CD14-positive monocyte (primary cell): Measurements from ENCODE around the gene DDO. TPM values are rescaled to one million over a fixed set of nuclear protein-coding genes. Genes with fewer than 3 reads are reported as not detected.

Source experiments
- DNase-seq, 3 donors: peaks; one replicate each; pipeline ENCODE4 v3.0.0-alpha.2; 2011 to 2022
- H2AFZ ChIP-seq: 2 replicates; pipeline ENCODE4 v1.6.0; 2012; ENCODE audit warnings: mild to moderate bottlenecking, low read depth, low read length, inconsistent platforms; ENCODE audit not compliant: insufficient read depth, poor library complexity, severe bottlenecking
- H3K27ac ChIP-seq, 2 donors: 1 replicate in 1 of 2; 2 replicates in 1 of 2; pipeline ENCODE4 v1.5.1; 2012 to 2013; ENCODE audit warnings: low read length in 2 of 2, control low read depth in 1 of 2, inconsistent platforms in 1 of 2, low read depth in 1 of 2, mild to moderate bottlenecking in 1 of 2
- H3K27me3 ChIP-seq, 2 donors: one replicate each; pipeline versions ENCODE4 v1.6.0 to v1.6.1; 2011 to 2013; ENCODE audit warnings: low read length in 2 of 2; ENCODE audit not compliant: control insufficient read depth in 2 of 2, insufficient read depth in 2 of 2
- H3K36me3 ChIP-seq, 2 donors: replicated peaks in 1 of 2; 1 replicate in 1 of 2; 2 replicates in 1 of 2; pipeline versions ENCODE4 v1.5.1 to v1.6.1; 2012 to 2013; ENCODE audit warnings: low read length in 2 of 2, control low read depth in 1 of 2, inconsistent platforms in 1 of 2, mild to moderate bottlenecking in 1 of 2; ENCODE audit not compliant: insufficient read depth in 2 of 2, control insufficient read depth in 1 of 2
- H3K4me1 ChIP-seq, 2 donors: 1 replicate in 1 of 2; 2 replicates in 1 of 2; pipeline versions ENCODE4 v1.5.1 to v1.6.1; 2012 to 2013; ENCODE audit warnings: low read length in 2 of 2, control low read depth in 1 of 2, inconsistent platforms in 1 of 2, mild to moderate bottlenecking in 1 of 2, moderate library complexity in 1 of 2; ENCODE audit not compliant: insufficient read depth in 2 of 2, control insufficient read depth in 1 of 2
- H3K4me2 ChIP-seq: replicated peaks from 2 replicates; pipeline ENCODE3; 2012; ENCODE audit warnings: low read length, moderate library complexity, mild to moderate bottlenecking; ENCODE audit not compliant: poor library complexity, severe bottlenecking; ENCODE audit errors: extremely low read depth
- H3K4me3 ChIP-seq, 3 experiments: fragments of 200-600 bp in 1 of 3; sonication (generic) in 1 of 3; replicated peaks in 1 of 3; 1 replicate in 2 of 3; 2 replicates in 1 of 3; pipeline ENCODE4 v1.5.1; 2011 to 2013; ENCODE audit warnings: low read length in 3 of 3, mild to moderate bottlenecking in 3 of 3, control low read depth in 2 of 3, low read depth in 2 of 3, inconsistent platforms in 1 of 3, moderate library complexity in 1 of 3
- H3K79me2 ChIP-seq: 2 replicates; pipeline ENCODE4 v1.6.0; 2012; ENCODE audit warnings: mild to moderate bottlenecking, control low read depth, inconsistent platforms, low read length, moderate library complexity; ENCODE audit not compliant: insufficient read depth
- H3K9ac ChIP-seq: 2 replicates; pipeline ENCODE4 v1.6.0; 2017; ENCODE audit warnings: low read length, mild to moderate bottlenecking; ENCODE audit not compliant: insufficient read depth, poor library complexity, severe bottlenecking
- H3K9me3 ChIP-seq, 2 donors: replicated peaks in 1 of 2; 1 replicate in 1 of 2; 2 replicates in 1 of 2; pipeline versions ENCODE4 v1.5.1 to v1.6.1; 2012 to 2013; ENCODE audit warnings: low read length in 2 of 2, control low read depth in 1 of 2; ENCODE audit not compliant: control insufficient read depth in 1 of 2, insufficient read depth in 1 of 2
- H4K20me1 ChIP-seq: 2 replicates; pipeline ENCODE4 v1.6.0; 2012; ENCODE audit warnings: mild to moderate bottlenecking, low read length, control low read depth, moderate library complexity; ENCODE audit not compliant: insufficient read depth
- H3K27ac Mint-ChIP-seq, 7 donors: one replicate each; pipeline ENCODE4 v1.8.0; 2020; ENCODE audit warnings: mild to moderate bottlenecking in 7 of 7, mixed read lengths in 7 of 7, moderate library complexity in 6 of 7, inconsistent platforms in 2 of 7
- H3K27me3 Mint-ChIP-seq, 3 donors: one replicate each; pipeline ENCODE4 v1.8.0; 2021 to 2022; ENCODE audit warnings: low read depth in 3 of 3, mild to moderate bottlenecking in 3 of 3, mixed read lengths in 3 of 3, moderate library complexity in 3 of 3, inconsistent platforms in 1 of 3
- H3K36me3 Mint-ChIP-seq, 2 donors: one replicate each; pipeline ENCODE4 v1.8.0; 2020; ENCODE audit warnings: mixed read lengths in 2 of 2, inconsistent platforms in 1 of 2, mild to moderate bottlenecking in 1 of 2
- H3K4me1 Mint-ChIP-seq: one replicate; pipeline ENCODE4 v1.8.0; 2020; ENCODE audit warnings: mild to moderate bottlenecking, mixed read lengths
- H3K4me3 Mint-ChIP-seq, 2 donors: one replicate each; pipeline ENCODE4 v1.8.0; 2020; ENCODE audit warnings: mild to moderate bottlenecking in 2 of 2, mixed read lengths in 2 of 2, moderate library complexity in 1 of 2
- H3K9me3 Mint-ChIP-seq, 7 donors: one replicate each; pipeline ENCODE4 v1.8.0; 2020 to 2022; ENCODE audit warnings: mixed read lengths in 7 of 7, mild to moderate bottlenecking in 6 of 7, moderate library complexity in 6 of 7, inconsistent platforms in 2 of 7
- CTCF ChIP-seq: fragments of 200-600 bp; IDR thresholded peaks from one replicate; pipeline ENCODE4 v1.8.0; 2022; ENCODE audit warnings: antibody characterized with exemption, mild to moderate bottlenecking
- WGBS: methylation state at CpG from one replicate; pipeline ENCODE4 v1.1.5; 2013; ENCODE audit warnings: missing lambda C conversion rate; ENCODE audit not compliant: insufficient coverage; 5-methylcytosine and 5-hydroxymethylcytosine counted together
- intact Hi-C, 2 donors: fragments of 100-400 bp; cut with micrococcal nuclease; formaldehyde crosslinking; loops; one replicate each; pipeline versions ENCODE4 v1.15.0 to v1.15.1; 2023
- polyA plus RNA-seq, 3 donors: library from polyadenylated mRNA; depleted of rRNA in 1 of 3; unstranded in 2 of 3; stranded (reverse) in 1 of 3; fragments of 300-500 nt in 2 of 3; fragments of >200 nt in 1 of 3; fragmentation: Illumina TruSeq in 2 of 3; gene quantifications; 1 replicate in 2 of 3; 2 replicates in 1 of 3; pipeline ENCODE4 v1.2.3, GENCODE V29; 2012 to 2021

The DDO gene
- polyA plus RNA-seq, 3 donors, result 0.24 to 2.2 (median 0.95) TPM

DNA sequence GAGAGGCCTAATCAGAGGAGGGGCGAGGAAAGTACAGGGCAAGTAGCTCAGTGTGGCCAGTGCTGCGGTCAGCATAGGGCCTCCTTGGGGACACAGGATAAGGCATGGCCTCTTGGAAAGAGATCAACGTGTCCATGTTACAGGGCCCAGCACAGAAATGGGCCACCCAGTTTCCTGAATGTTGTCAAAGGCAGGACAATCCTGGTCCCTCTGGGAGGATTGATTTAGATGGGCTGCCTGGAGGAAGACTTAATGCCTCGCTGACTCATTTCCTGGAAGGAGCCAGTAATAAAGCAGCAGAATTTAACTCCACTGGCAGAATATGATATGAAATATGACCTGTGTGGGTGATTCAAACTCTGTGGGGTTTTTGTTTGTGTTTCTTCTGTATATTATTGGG lies 16.6 kb downstream of the DDO start:
- DNase-seq, result no peak
- Mint-ChIP-seq H3K4me1 (peaks cover 13% of the 10 kb centered on the region), H3K4me3 (peak overlapping the region in 1 of 2 donors; percentile 17), H3K9me3 (peaks cover 0 to 2% (median 0%) of the 10 kb centered on the region in 7 donors), H3K36me3 (peaks cover 11 to 14% of the 10 kb centered on the region in 2 donors), H3K27ac (peak overlapping the region in 1 of 7 donors; percentile 8), H3K27me3 (peaks cover 0 to 2% (median 2%) of the 10 kb centered on the region in 3 donors)
- peaks cover 3 to 5% of the 10 kb centered on the region in 2 donors for H3K4me1 ChIP-seq
- H4K20me1 ChIP-seq, result no peaks in the 10 kb centered on the region
- no peaks in the 10 kb centered on the region for H3K36me3 ChIP-seq
- no peak overlapping the region for H3K4me3 ChIP-seq
- no peak overlapping the region for H3K27ac ChIP-seq
- no peaks in the 10 kb centered on the region for H3K9me3 ChIP-seq
- 80% methylated on average over 2 of the region's 4 CpGs for WGBS
- no peak for TF ChIP-seq CTCF
- H3K27me3 ChIP-seq, result no peaks in the 10 kb centered on the region
- peak overlapping the region; percentile 23 for H2AFZ ChIP-seq
- intact Hi-C loops, result loop anchor here in 1 of 2 donors (10.0 kb wide), 1 partner anchor 364 kb away; no protein-coding TSS in a partner anchor
- no peak overlapping the region for H3K9ac ChIP-seq
- no peak overlapping the region for H3K4me2 ChIP-seq
- H3K79me2 ChIP-seq, result no peaks in the 10 kb centered on the region

DNA sequence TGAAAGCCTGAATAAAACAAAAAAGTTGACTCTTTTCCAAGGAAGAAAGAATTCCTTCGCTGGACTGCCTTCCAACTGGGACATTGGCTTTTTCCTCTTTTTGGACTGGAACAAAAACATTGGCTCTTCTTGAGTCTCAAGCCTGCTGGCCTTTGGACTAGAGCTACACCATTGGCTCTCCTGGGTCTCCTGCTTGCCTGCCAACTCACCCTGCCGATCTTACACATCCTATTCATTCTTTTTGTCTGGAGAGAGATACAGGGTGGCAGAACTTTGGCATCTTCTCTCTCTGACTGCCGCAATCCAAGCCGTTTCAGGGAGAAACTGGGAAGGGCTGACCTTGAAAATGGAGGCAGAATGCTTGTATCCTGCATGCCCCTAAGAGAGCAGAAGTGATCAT lies 20.2 kb downstream of the DDO start:
- no peaks in the 10 kb centered on the region for H4K20me1 ChIP-seq
- no peak overlapping the region for H3K4me3 ChIP-seq
- no peaks in the 10 kb centered on the region for H3K36me3 ChIP-seq
- intact Hi-C loops, result loop anchor here in 1 of 2 donors (10.0 kb wide), 1 partner anchor 360 kb away; no protein-coding TSS in a partner anchor
- WGBS, result 100% methylated on average over 1 of the region's 4 CpGs
- no peak overlapping the region for H3K27ac Mint-ChIP-seq
- peaks cover 11% of the 10 kb centered on the region for H3K4me1 Mint-ChIP-seq
- no peak for TF ChIP-seq CTCF
- no peaks in the 10 kb centered on the region for H3K79me2 ChIP-seq
- H3K4me1 ChIP-seq, result peaks cover under 1 to 5% of the 10 kb centered on the region in 2 donors
- DNase-seq, result no peak
- peaks cover 0 to 4% (median 2%) of the 10 kb centered on the region in 3 donors for H3K27me3 Mint-ChIP-seq
- no peaks in the 10 kb centered on the region for H3K27me3 ChIP-seq
- H3K36me3 Mint-ChIP-seq, result peaks cover 2 to 6% of the 10 kb centered on the region in 2 donors
- no peak overlapping the region for H3K4me2 ChIP-seq
- H3K27ac ChIP-seq, result no peak overlapping the region
- H3K9me3 ChIP-seq, result no peaks in the 10 kb centered on the region
- H3K4me3 Mint-ChIP-seq, result no peak overlapping the region
- no peak overlapping the region for H3K9ac ChIP-seq
- H3K9me3 Mint-ChIP-seq, result no peaks in the 10 kb centered on the region
- H2AFZ ChIP-seq, result no peak overlapping the region
